Occipital lobe (tissue), 3 donors: ENCODE data around the gene LRP2BP. TPM values are rescaled to one million over a fixed set of nuclear protein-coding genes. Genes with fewer than 3 reads are reported as not detected.
"Not testable (repeated sequence)": the region's sequence is repeated elsewhere in the genome, so short reads cannot be mapped to it uniquely, and the experiment has no call there.

Experiments
- DNase-seq: peaks from one replicate; lab custom pipeline; 2025; lab: John Stamatoyannopoulos, UW
- small RNA-seq: library from RNA; depleted of rRNA; stranded (forward); fragments of <200 nt; gene quantifications from one replicate; pipeline ENCODE3, GENCODE V24; 2014
- total RNA-seq: library from RNA; depleted of rRNA; stranded (reverse); fragments of >200 nt; gene quantifications from one replicate; pipeline ENCODE4 v1.2.3, GENCODE V29; 2014

LRP2BP gene
- total RNA-seq, 1 donor from 2014 or later: 10.8 TPM

GRCh38 chr4:185328586-185328985 is 67.1 kb downstream of the LRP2BP start:
- no peak for DNase-seq

GRCh38 chr4:185325721-185326120 is 70.0 kb downstream of the LRP2BP start:
- DNase-seq: not testable (repeated sequence)

GRCh38 chr4:185324361-185324760 is 71.4 kb downstream of the LRP2BP start:
- DNase-seq: not testable (repeated sequence)

DNA sequence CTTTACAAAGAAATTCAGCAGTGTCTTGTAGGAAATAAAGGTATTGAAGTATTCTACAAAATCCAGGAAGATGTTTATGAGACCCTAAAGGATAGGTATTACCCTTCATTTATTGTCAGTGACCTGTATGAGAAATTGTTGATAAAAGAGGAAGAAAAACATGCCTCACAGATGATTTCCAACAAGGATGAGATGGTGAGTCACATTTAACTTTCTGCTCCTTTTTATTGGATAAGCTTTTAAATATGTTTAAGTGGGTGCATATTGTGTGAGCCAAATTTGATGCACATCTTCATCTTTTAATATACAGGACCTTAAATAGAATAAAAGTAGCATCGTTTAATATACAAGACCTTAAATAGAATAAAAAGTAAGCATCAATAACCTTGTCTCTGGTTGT is 72.1 kb downstream of the LRP2BP start:
- DNase-seq: no peak

DNA sequence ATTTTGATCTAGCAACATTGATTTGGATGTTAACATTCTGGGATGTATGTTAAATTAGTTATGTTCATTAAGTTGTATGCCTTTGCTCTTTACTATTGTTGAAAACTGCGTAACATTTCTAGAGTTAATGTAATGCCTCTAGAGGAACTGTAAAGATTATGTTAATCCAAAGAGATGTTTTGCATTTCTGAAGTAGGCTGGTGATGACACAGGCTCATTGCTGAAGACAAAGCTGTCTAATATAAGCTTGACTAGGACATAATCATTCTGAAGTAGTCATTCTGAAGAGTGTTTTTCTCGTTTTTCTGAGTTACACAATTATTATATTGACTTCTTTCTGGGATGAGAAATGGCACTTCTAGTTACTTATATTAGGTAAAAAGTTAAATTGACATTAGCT is 72.9 kb downstream of the LRP2BP start:
- DNase-seq: no peak

GRCh38 chr4:185318679-185319078 is 77.0 kb downstream of the LRP2BP start:
- no peak for DNase-seq

DNA sequence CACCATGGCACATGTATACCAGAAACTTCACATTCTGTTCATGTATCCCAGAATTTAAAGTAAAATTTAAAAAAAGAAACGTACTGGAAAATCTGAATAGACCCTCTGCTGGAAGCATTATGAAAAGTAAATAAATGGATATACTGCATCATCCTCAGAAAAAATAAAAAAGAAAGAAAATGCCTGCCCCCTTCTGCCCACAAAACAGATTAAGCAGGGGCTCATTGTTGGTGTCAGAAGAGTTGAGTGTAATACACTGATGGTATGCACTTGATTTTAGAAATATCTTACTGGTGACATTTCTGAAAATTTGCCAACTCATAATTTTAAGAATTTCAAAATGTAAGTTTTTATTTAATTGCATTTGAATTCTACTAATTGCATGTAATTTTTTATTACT is 77.8 kb downstream of the LRP2BP start:
- DNase-seq: no peak

GRCh38 chr4:185317462-185317861 is 78.3 kb downstream of the LRP2BP start:
- not testable (repeated sequence) for DNase-seq

Small RNA genes within 50 kb of the gene (small RNA-seq; reads per million reads assigned to genes)
- not detected for gene RF00019

Other genes with a start within 250 kb of the LRP2BP start
- 73.5 TPM for gene CFAP97, start 191.9 kb downstream of the LRP2BP start, total RNA-seq
- gene SNX25, start 186.3 kb downstream of the LRP2BP start, total RNA-seq: 50.4 TPM
- gene ANKRD37, start 917 bp upstream of the LRP2BP start, total RNA-seq: 25.1 TPM
- gene UFSP2, start 30.0 kb upstream of the LRP2BP start, total RNA-seq: 53.0 TPM
- 1.7 TPM for gene CCDC110, start 75.8 kb upstream of the LRP2BP start, total RNA-seq
- 18.2 TPM for gene PDLIM3, start 139.6 kb upstream of the LRP2BP start, total RNA-seq